Heart left ventricle (tissue), 16 donors: Measurements from ENCODE around the gene CBX7. TPM values are rescaled to one million over a fixed set of nuclear protein-coding genes. Genes with fewer than 3 reads are reported as not detected.

Experiments used
- ATAC-seq, 4 donors: fragments of 200-7000 bp; cut with Tn5 transposase; one replicate each; pipeline ENCODE4 v1.9.1; 2020 to 2022; ENCODE audit warnings: moderate library complexity in 4 of 4, mild to moderate bottlenecking in 3 of 4, moderate number of reproducible peaks in 1 of 4
- DNase-seq, 5 donors: peaks; one replicate each; pipeline ENCODE4 v3.0.0-alpha.2; 2020
- H3K27ac ChIP-seq, 12 donors: fragments of 200-600 bp; sonication (generic) in 4 of 12; one replicate each; pipeline versions ENCODE4 v1.5.0 to v1.8.0; 2016 to 2022; ENCODE audit warnings: mild to moderate bottlenecking in 2 of 12
- H3K27me3 ChIP-seq, 9 donors: fragments of 200-600 bp; sonication (generic) in 2 of 9; one replicate each; pipeline versions ENCODE4 v1.5.1 to v1.8.0; 2016 to 2022; ENCODE audit warnings: mild to moderate bottlenecking in 3 of 9
- H3K36me3 ChIP-seq, 9 donors: fragments of 200-600 bp; sonication (generic) in 2 of 9; one replicate each; pipeline versions ENCODE4 v1.5.0 to v1.8.0; 2018 to 2022; ENCODE audit warnings: mild to moderate bottlenecking in 2 of 9
- H3K4me1 ChIP-seq, 12 donors: fragments of 200-600 bp; sonication (generic) in 4 of 12; one replicate each; pipeline versions ENCODE4 v1.5.0 to v1.8.0; 2016 to 2022; ENCODE audit warnings: mild to moderate bottlenecking in 3 of 12
- H3K4me3 ChIP-seq, 12 donors: fragments of 200-600 bp; sonication (generic) in 4 of 12; one replicate each; pipeline versions ENCODE4 v1.5.0 to v1.8.0; 2017 to 2022; ENCODE audit warnings: mild to moderate bottlenecking in 9 of 12, moderate library complexity in 4 of 12
- H3K9me3 ChIP-seq, 12 donors: fragments of 200-600 bp; sonication (generic) in 4 of 12; one replicate each; pipeline versions ENCODE4 v1.5.0 to v1.8.0; 2016 to 2022; ENCODE audit warnings: mild to moderate bottlenecking in 1 of 12
- POLR2A ChIP-seq, 2 donors: fragments of 450-650 bp; IDR thresholded peaks; one replicate each; pipeline ENCODE4 v1.6.1; 2017; ENCODE audit warnings: antibody characterized with exemption in 2 of 2, mild to moderate bottlenecking in 2 of 2, moderate library complexity in 2 of 2
- WGBS, 4 donors: extraction: QIAGEN DNeasy Blood & Tissue Kit in 2 of 4; methylation state at CpG; one replicate each; pipeline versions ENCODE4 v1.1.5 to v1.1.7; 2013 to 2018; 5-methylcytosine and 5-hydroxymethylcytosine counted together
- intact Hi-C, 10 donors: fragments of 100-400 bp; cut with DNase I; formaldehyde crosslinking; loops; one replicate each; pipeline versions ENCODE4 v1.11.1 to v1.14.2; 2022
- polyA plus RNA-seq, 2 donors: library from polyadenylated mRNA; stranded (reverse); fragments of 200-250 nt; gene quantifications; one replicate each; pipeline ENCODE4 v1.2.3, GENCODE V29; 2013
- total RNA-seq, 9 donors: library from RNA; depleted of rRNA in 2 of 9; stranded (reverse); fragments of >200 nt in 2 of 9; fragmentation: NEBNext Ultra II Directional in 3 of 9; extraction: Animal tissue kit (Norgen Biotek cat#: 25700) in 3 of 9; gene quantifications; one replicate each; pipeline versions ENCODE4 v1.1.0 to v1.2.4, GENCODE V29; 2016 to 2023
- TF ChIP-seq, protein P1 (sequence below), 12 donors: fragments of 200-600 bp; sonication (generic) in 4 of 12; IDR thresholded peaks; one replicate each; pipeline versions ENCODE4 v1.5.0 to v1.8.0; 2018 to 2022; ENCODE audit warnings: antibody characterized with exemption in 12 of 12, mild to moderate bottlenecking in 5 of 12
- donor health status: ischemic (EF 13 %, LVEDD 7.1; RV severe dilation, severe dysfunction).
- donor health status: healthy with polysubstance abuse.
- donor health status: DM: no; HTN: yes; CAD: no.
- donor health status: DM: no; HTN: no; CAD: no.
- donor health status: ischemic (EF 25% LVEDD 6.9; RV normal size, moderate dysfunction).
- donor health status: ischemic (EF 25% LVEDD 5.7; RV mildly dilated, moderate dysfunction).
- donor health status: healthy.
- donor health status: DM: yes; HTN: yes; CAD: no.
- donor health status: ischemic (EF 35%, LVEDD 5.7; RV mildly dilated, moderate dysfunction).
- donor health status: nonischemic (EF 11% LVEDD 7.7; RV severe dilation, severe dysfunction).
- donor health status: DM: yes; HTN: yes; CAD: no.
- donor health status: PGD.
- donor health status: ischemic (EF 29% LVEDD 5.4; RV normal size, mild dysfunction).
- donor health status: nonischemic (EF 23%, LVEDD 6.1; RV moderate dilation, normal function).

The CBX7 gene
- total and polyA plus RNA-seq, 11 donors: 48.3 to 187 (median 69.8) TPM

- no peaks in the 10 kb centered on the region for H3K9me3 ChIP-seq
- peak overlapping the region in 7 of 12 donors; percentile 1 to 99 (median 94) for H3K27ac ChIP-seq
- peaks cover 0 to 15% (median 0%) of the 10 kb centered on the region in 9 donors for H3K27me3 ChIP-seq
- peak in 1 of 5 donors; percentile 24 for DNase-seq
- TF ChIP-seq, protein P1, sequence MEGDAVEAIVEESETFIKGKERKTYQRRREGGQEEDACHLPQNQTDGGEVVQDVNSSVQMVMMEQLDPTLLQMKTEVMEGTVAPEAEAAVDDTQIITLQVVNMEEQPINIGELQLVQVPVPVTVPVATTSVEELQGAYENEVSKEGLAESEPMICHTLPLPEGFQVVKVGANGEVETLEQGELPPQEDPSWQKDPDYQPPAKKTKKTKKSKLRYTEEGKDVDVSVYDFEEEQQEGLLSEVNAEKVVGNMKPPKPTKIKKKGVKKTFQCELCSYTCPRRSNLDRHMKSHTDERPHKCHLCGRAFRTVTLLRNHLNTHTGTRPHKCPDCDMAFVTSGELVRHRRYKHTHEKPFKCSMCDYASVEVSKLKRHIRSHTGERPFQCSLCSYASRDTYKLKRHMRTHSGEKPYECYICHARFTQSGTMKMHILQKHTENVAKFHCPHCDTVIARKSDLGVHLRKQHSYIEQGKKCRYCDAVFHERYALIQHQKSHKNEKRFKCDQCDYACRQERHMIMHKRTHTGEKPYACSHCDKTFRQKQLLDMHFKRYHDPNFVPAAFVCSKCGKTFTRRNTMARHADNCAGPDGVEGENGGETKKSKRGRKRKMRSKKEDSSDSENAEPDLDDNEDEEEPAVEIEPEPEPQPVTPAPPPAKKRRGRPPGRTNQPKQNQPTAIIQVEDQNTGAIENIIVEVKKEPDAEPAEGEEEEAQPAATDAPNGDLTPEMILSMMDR (IDR thresholded peaks at IDR 0.05): no peak
- TF ChIP-seq POLR2A (IDR thresholded peaks at IDR 0.05): no peak
- peaks cover 0 to 25% (median 9%) of the 10 kb centered on the region in 9 donors for H3K36me3 ChIP-seq
- no peak for ATAC-seq
- WGBS, 4 donors: 68 to 80% (median 76%) methylated on average over 14 to 16 of the region's 16 CpGs
- intact Hi-C loops: loop anchor here in 4 of 10 donors (5.0 kb wide), 2 partner anchors 167 to 372 kb away; partner anchors contain the start of genes RPL3 (in 4 of the 4) and ATF4 (in 1 of the 4)
- no peak overlapping the region for H3K4me3 ChIP-seq
- H3K4me1 ChIP-seq: peaks cover 0 to 70% (median 44%) of the 10 kb centered on the region in 12 donors
Measured at GRCh38 chr22:39149915-39150847, 2.3 kb downstream of the CBX7 start.

DNA sequence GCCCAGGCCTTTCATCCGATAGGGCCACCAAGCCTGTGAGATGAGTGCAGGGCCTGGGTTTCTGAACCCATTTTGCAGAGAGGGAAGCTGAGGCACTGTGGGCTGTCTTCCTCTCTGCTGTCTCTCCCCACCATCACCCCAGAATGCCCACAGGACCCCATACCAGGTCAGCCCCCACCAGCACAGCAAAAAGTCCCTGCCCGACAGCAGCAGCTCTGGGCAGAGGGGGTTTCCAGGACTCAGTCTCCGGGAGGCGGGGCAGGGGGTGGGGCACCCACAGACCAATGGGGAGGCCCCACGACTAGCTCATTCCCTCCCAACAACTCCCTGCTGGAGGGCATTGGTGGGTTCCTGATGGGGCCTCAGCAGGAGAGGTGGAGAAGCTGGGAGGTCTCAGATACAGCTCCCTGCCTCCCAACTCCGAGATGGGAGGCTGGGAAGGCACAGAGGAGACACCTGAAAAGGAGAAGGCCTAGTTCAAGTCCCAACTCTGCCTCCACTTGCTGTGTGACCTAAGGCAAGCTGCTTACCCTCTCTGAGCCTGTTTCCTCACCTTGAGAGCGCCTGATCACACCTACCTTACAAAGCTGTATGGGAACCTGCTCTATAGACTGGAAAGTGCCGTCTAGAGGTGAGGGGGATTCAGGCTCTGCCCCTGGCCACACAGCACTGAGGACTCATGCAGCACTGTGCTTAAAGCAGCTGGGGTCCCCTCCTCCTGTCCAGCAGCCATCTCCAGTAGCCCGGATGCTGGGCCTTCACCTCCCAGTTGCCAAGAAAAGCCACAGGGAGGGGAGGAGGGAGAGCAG, 3.5 kb downstream of the CBX7 start:
- 59 to 68% (median 65%) methylated on average over 8 to 9 of the region's 9 CpGs for WGBS, 4 donors
- TF ChIP-seq POLR2A (IDR thresholded peaks at IDR 0.05): no peak
- TF ChIP-seq, protein P1 (IDR thresholded peaks at IDR 0.05): no peak

DNA sequence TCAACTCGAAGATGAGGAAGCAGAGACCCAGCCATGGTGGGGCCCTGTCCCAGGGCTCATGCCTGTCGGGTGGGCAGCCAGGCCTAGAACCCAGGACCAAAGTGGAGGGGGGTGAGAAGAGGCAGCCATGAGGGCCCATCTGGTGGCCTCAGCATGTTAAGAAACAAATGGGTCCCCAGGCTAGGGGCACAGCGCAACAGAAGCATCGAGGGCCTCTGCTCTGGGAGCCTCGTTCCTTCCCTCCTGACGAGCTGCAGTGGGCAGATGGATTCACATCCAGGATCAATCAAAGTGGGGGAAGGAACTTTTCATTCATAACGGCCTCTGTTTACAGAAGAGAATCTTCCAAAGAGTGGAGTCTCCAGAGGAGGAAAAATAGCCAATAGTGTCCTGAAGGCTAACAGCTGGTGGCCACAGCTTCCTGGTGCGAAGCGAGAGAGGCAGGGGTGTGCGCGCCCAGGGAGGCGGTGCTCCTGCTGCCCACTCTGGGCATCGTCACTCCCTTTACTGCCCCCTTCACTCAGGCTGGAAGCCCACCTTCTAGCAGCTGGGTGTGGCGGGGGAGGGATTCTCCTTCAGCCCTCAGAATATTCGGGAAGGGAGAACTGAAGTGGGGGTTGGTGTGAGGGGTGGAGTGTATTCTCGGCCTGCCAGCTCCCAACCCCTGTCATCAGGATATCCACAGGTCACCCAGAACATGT, 4.3 kb downstream of the CBX7 start:
- 73 to 82% (median 77%) methylated on average over 16 of the region's 16 CpGs for WGBS, 4 donors
- Histone ChIP-seq H3K4me1 (peaks cover 0 to 83% (median 56%) of the 10 kb centered on the region in 12 donors), H3K9me3 (no peaks in the 10 kb centered on the region), H3K36me3 (peaks cover 0 to 25% (median 9%) of the 10 kb centered on the region in 9 donors), H3K4me3 (no peak overlapping the region), H3K27ac (peak overlapping the region in 10 of 12 donors; percentile 36 to 97 (median 58)), H3K27me3 (peaks cover 0 to 2% (median 0%) of the 10 kb centered on the region in 9 donors)
- ATAC-seq: no peak
- intact Hi-C loops: no loop called here
- TF ChIP-seq POLR2A (IDR thresholded peaks at IDR 0.05): no peak
- TF ChIP-seq, protein P1 (IDR thresholded peaks at IDR 0.05): no peak
- peak in 1 of 5 donors; percentile 26 for DNase-seq

More for the DNA sequence above, 3.5 kb downstream of the CBX7 start:
- DNase-seq (peak in 3 of 5 donors; percentile 52 to 72 (median 53)), ATAC-seq (no peak)
- H3K27ac ChIP-seq: peak overlapping the region in 10 of 12 donors; percentile 36 to 97 (median 58)
- intact Hi-C loops: no loop called here
- H3K36me3 ChIP-seq: peaks cover 0 to 25% (median 9%) of the 10 kb centered on the region in 9 donors
- no peak overlapping the region for H3K4me3 ChIP-seq
- no peaks in the 10 kb centered on the region for H3K9me3 ChIP-seq
- peaks cover 0 to 82% (median 55%) of the 10 kb centered on the region in 12 donors for H3K4me1 ChIP-seq
- H3K27me3 ChIP-seq: peaks cover 0 to 9% (median 0%) of the 10 kb centered on the region in 9 donors
